ENCODE data around the gene PKP4. TPM values are rescaled to one million over a fixed set of nuclear protein-coding genes. Genes with fewer than 3 reads are reported as not detected.

The PKP4 gene
- polyA plus RNA-seq, 1 donor from 2014 or later: 24.2 TPM

- TF ChIP-seq EZH2 (IDR thresholded peaks at IDR 0.05; ENCODE audit: borderline replicate concordance, insufficient read depth, low read length, poor library complexity, severe bottlenecking) (no peak), TAF1 (IDR thresholded peaks at IDR 0.05; ENCODE audit: low read depth) (no peak), MXI1 (conservative IDR thresholded peaks at IDR 0.05; ENCODE audit: poor library complexity, severe bottlenecking) (no peak), SMC3 (conservative IDR thresholded peaks at IDR 0.05; ENCODE audit: poor library complexity) (no peak), EP300 (conservative IDR thresholded peaks at IDR 0.05; ENCODE audit: poor library complexity, severe bottlenecking) (no peak), REST (IDR thresholded peaks at IDR 0.05; ENCODE audit: borderline replicate concordance) (no peak), RAD21 (conservative IDR thresholded peaks at IDR 0.05) (no peak), CTCF (IDR thresholded peaks at IDR 0.05; ENCODE audit: poor library complexity, severe bottlenecking) (no peak), POLR2AphosphoS5 (IDR thresholded peaks at IDR 0.05) (no peak)
- H3K9me2 ChIP-seq (ENCODE audit: insufficient read depth, low read length): no peaks in the 10 kb centered on the region
- H3K27ac ChIP-seq (ENCODE audit: low read length): no peak overlapping the region
- no peak overlapping the region for H3K4me2 ChIP-seq (ENCODE audit: low read length)
- H3K27me3 ChIP-seq (ENCODE audit: insufficient read depth, low read depth, low read length): no peaks in the 10 kb centered on the region
- no peaks in the 10 kb centered on the region for H3K9me3 ChIP-seq (ENCODE audit: low read length)
- no peaks in the 10 kb centered on the region for H3K79me2 ChIP-seq (replicated peaks; ENCODE audit: insufficient read depth, low read length)
- no peak overlapping the region for H2AFZ ChIP-seq (ENCODE audit: low read depth, low read length)
- H3F3A ChIP-seq (ENCODE audit: insufficient read depth, low read length, poor library complexity, severe bottlenecking): no peaks in the 10 kb centered on the region
- no peak overlapping the region for H3K9ac ChIP-seq (ENCODE audit: low read length)
- no peak overlapping the region for H3K4me3 ChIP-seq (ENCODE audit: low read length)
- H4K20me1 ChIP-seq (ENCODE audit: insufficient read depth): no peaks in the 10 kb centered on the region
- H3K36me3 ChIP-seq (ENCODE audit: insufficient read depth, low read length): no peaks in the 10 kb centered on the region
Observed at GRCh38 chr2:158651358-158652057, 194.8 kb downstream of the PKP4 start.

GRCh38 chr2:158655628-158656027 is 198.9 kb downstream of the PKP4 start:
- H2AFZ ChIP-seq (ENCODE audit: low read depth, low read length): no peak overlapping the region
- H4K20me1 ChIP-seq (ENCODE audit: insufficient read depth): no peaks in the 10 kb centered on the region
- no peaks in the 10 kb centered on the region for H3K36me3 ChIP-seq (ENCODE audit: insufficient read depth, low read length)
- H3F3A ChIP-seq (ENCODE audit: insufficient read depth, low read length, poor library complexity, severe bottlenecking): no peaks in the 10 kb centered on the region
- no peak overlapping the region for H3K27ac ChIP-seq (ENCODE audit: low read length)
- no peaks in the 10 kb centered on the region for H3K27me3 ChIP-seq (ENCODE audit: insufficient read depth, low read depth, low read length)
- H3K9me2 ChIP-seq (ENCODE audit: insufficient read depth, low read length): no peaks in the 10 kb centered on the region
- no peaks in the 10 kb centered on the region for H3K79me2 ChIP-seq (replicated peaks; ENCODE audit: insufficient read depth, low read length)
- H3K9me3 ChIP-seq (ENCODE audit: low read length): no peaks in the 10 kb centered on the region
- no peak overlapping the region for H3K9ac ChIP-seq (ENCODE audit: low read length)
- no peak overlapping the region for H3K4me2 ChIP-seq (ENCODE audit: low read length)
- TF ChIP-seq CTCF (IDR thresholded peaks at IDR 0.05; ENCODE audit: poor library complexity, severe bottlenecking) (no peak), RAD21 (conservative IDR thresholded peaks at IDR 0.05) (no peak), EZH2 (IDR thresholded peaks at IDR 0.05; ENCODE audit: borderline replicate concordance, insufficient read depth, low read length, poor library complexity, severe bottlenecking) (no peak), TAF1 (IDR thresholded peaks at IDR 0.05; ENCODE audit: low read depth) (no peak), POLR2AphosphoS5 (IDR thresholded peaks at IDR 0.05) (no peak), SMC3 (conservative IDR thresholded peaks at IDR 0.05; ENCODE audit: poor library complexity) (no peak), REST (IDR thresholded peaks at IDR 0.05; ENCODE audit: borderline replicate concordance) (no peak), MXI1 (conservative IDR thresholded peaks at IDR 0.05; ENCODE audit: poor library complexity, severe bottlenecking) (no peak), EP300 (conservative IDR thresholded peaks at IDR 0.05; ENCODE audit: poor library complexity, severe bottlenecking) (no peak)
- no peak overlapping the region for H3K4me3 ChIP-seq (ENCODE audit: low read length)
